NCI-H128 (cell line): ENCODE measurements around the gene SFXN5.

Experiments
- DNase-seq: peaks from one replicate; lab custom pipeline; 2025; ENCODE audit not compliant: unreplicated experiment; lab: John Stamatoyannopoulos, UW

The SFXN5 gene

GRCh38 chr2:73053316-73054114 lies 18.0 kb downstream of the SFXN5 start:
- DNase-seq: no peak

DNA sequence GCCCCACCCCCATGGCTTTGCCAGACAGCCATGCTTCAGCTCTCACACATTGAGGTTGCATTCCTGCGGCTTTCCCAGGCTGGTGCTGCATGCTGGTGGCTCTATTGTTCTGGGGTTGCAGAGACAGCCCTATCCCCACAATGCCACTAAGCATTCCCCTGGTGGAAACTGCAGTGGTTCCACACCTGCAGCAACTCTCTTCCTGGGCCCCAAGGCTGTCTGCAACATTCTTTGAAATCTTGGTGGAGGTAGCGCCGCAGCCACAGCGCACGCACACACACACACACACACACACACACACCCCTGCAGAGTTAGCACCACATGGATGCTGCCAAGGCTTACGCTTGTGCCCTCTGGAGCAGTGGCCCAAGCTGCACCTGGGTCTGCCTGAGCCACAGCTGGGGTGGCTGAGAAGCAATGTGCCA lies 21.4 kb downstream of the SFXN5 start:
- DNase-seq: no peak

GRCh38 chr2:73043929-73044832 lies 27.3 kb downstream of the SFXN5 start:
- DNase-seq: no peak

- no peak for DNase-seq
These were observed 28.2 kb downstream of the SFXN5 start for GRCh38 chr2:73043276-73043675.

GRCh38 chr2:73037947-73038585 lies 33.4 kb downstream of the SFXN5 start:
- no peak for DNase-seq

DNA sequence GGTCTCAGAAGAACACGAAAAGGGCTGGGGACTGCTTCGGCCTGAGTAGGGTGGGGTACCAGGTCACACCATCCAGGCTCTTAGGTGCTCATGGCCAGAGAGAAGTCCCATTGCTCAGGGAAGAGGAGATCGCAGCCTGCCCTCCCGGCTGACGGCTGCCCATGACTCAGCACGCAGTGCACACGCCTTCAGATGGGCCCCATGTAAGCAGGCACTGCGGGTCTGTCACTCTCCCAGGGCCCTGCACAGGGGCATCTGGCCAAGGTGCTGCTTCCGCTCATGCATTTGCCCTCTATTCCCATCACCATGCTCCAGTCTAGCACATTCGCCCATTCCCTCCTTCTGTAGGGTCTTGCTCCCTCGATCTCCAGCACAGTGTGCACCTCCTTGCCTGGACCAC lies 34.7 kb downstream of the SFXN5 start:
- no peak for DNase-seq

DNA sequence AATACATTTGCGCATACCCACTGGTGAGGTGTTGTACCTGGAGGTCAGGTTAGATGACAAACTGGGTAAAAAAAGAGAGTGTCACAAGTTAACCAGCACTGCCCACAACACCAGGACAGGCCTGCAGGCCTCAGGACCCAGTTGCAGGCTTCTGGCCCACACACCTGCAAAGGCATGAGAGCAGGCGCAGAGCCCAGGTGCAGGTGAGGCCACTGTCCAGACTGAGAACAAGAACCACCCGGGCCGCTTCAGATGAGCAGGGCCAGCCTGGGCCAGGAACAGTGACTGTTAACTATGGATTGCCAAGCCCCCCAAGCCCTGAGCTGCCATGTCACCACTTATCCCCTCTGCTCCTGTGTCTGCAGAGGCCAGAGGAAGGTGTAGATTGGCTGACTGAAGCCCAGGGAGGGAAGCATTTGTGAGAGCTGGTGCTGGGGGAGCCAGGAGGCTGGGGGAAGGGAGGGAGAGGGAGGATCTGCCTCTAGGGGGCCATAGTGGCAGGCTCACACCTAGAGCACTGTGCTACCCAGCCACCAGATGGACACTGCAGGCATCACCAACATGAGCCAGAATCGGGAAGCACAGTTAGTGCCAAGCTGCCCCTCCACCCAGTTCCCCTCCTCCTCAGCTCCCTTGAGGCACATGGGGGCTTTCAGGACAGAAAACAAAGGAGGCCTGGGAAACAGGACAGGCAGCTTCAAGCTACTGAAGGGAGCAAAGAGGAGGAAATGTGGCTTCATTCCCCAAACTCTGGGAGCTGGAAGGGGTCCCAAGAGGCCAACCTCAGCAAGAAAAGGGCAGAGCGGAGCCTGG lies 35.4 kb downstream of the SFXN5 start:
- DNase-seq: no peak

DNA sequence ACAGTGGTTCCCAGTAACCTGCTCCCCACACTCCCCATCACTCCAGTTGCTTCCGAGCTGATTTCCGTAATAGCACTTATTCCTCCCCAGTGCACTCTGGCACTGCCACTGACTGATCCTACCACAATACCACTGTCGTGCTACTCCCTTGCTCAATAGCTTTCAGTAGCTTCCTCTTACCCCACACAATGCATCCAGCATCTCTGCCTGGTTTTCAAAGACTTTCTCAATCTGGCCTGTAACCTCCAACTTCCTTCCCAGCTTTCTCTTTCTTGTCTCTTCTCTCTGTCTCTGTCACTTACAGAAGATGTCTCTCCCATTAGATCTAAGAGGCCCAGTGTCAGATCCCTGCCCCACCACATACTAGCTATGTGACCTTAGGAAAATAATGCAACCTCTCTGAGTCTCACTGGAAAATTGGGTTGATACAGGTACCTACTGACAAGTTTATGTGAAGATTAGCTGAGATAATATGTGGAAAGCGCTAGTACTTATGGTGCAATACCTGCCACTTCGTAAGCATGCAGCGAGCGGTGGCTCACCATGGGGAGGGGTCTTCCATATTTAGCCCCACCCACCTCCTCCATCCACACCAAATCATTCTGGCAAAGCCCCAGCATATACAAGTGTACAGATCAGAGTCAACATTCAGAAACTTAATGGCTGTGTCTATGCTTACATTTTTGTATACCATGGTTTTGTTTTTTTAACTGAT lies 36.7 kb downstream of the SFXN5 start:
- no peak for DNase-seq

- no peak for DNase-seq
These were observed 37.6 kb downstream of the SFXN5 start for GRCh38 chr2:73033766-73034381.

GRCh38 chr2:73033142-73033765 lies 38.3 kb downstream of the SFXN5 start:
- DNase-seq: no peak

DNA sequence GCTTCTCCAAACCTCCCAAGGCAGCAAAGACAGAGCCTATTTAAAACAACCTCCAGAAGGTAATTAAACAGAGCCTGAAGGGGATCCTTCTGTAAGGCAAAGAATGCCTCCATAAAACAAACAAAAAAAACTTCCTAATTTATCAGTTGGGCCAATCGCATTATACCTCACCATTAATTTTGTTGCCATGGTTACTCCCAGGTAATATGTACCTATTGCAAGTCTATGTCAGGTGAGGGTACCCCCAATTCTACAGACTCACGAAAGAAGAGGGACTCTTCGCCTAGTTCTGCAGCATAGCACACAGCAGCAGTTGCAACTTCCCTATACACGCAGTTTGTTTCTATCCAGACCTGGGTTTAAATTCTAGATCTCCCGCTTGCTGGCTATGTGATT lies 38.8 kb downstream of the SFXN5 start:
- DNase-seq: no peak

GRCh38 chr2:73031725-73032701 lies 39.5 kb downstream of the SFXN5 start:
- DNase-seq: no peak

DNA sequence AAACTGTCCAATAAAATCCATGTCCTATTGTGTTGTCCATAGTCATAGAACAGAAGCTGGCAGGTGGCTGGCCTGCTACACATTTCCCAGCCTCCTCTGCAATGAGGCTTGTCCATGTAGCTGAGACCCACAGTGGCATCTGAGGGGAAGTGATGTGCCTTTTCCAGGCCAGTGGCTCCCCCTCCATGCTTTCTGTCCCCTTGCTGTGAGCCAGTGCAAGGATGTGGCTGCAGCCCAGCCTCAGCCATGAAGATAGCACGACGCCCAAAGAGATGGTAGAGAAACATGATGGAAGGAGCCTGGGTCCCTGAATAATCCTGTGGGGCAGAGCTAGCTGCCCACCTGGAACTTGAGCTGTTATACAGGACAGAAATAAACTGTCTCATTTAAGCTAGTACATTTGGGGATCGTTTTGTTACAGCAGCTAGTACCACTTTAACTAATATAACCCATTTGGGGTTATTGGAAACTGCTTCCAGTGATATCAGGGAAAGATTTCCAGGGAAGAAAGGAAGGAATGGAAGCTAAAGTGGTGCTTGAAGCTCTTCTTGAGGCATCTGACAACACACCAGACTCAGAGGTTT lies 40.3 kb downstream of the SFXN5 start:
- no peak for DNase-seq

- peak; percentile 65 for DNase-seq
These were observed 42.7 kb downstream of the SFXN5 start for GRCh38 chr2:73028841-73029240.

- DNase-seq: no peak
These were observed 44.2 kb downstream of the SFXN5 start for GRCh38 chr2:73027340-73027739.

DNA sequence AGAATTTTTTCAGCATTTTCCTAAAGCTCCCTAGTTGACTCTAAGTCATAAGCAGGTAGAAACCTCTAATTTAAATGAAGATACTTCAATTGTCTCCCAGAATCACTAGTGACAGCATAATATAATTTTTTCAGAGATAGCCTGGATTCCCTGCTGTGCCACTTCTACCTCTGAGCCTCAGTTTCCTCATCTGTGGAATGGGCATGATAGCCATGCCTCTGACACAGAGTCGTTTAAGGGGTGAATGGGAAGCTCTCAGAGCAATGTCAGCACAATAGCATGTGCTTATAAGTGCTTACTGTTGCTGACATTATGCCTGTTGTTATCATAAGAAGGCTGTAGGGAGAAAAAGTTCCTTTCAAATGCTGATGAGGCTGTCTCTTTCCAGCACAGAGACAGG lies 48.0 kb downstream of the SFXN5 start:
- DNase-seq: no peak

DNA sequence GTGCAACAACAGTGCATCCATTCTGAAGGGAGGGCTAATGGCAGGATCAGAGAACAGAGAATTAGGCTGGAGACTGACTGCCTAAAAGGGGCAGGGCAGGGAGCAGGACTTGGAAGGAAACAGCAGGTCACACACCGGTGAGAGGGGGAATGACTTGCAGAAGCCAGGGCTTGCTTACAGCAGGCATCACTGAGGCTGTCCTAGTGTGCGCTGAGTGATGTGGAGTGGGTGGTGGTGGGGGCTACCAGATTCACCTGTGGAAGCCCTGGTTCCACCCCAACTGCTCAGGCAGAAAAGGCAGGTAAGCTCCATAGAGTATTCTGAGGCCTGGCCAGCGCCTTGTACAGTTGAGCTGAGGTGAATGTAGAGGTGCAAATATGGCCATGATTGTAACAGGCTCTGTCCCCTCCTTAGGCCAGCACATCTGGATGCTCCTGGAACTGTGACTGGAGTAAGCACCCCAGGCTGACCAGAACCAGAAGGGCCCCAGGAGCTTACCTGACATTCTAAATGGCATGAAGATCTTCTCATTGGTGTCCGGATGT lies 49.4 kb downstream of the SFXN5 start:
- no peak for DNase-seq
